Body of pancreas (tissue), 4 donors: ENCODE data around the gene TNRC6C.

Experiments used
- CTCF ChIP-seq, 7 experiments: fragments of 450-650 bp in 4 of 7; fragments of 200-600 bp in 3 of 7; sonication (generic) in 3 of 7; IDR thresholded peaks; one replicate each; pipeline ENCODE4 v1.5.1; 2016 to 2019; ENCODE audit warnings: antibody characterized with exemption in 7 of 7
- POLR2A ChIP-seq, 3 donors: fragments of 450-650 bp; IDR thresholded peaks; one replicate each; pipeline ENCODE4 v1.6.1; 2016; ENCODE audit warnings: antibody characterized with exemption in 3 of 3, mild to moderate bottlenecking in 2 of 3

GRCh38 chr17:78127888-78128550 lies 169.5 kb downstream of the TNRC6C start:
- TF ChIP-seq CTCF (IDR thresholded peaks at IDR 0.05) (no peak), POLR2A (IDR thresholded peaks at IDR 0.05) (no peak)
